CD4-positive, alpha-beta T cell (primary cell): ENCODE measurements around the gene ARL6. TPM values are rescaled to one million over a fixed set of nuclear protein-coding genes. Genes with fewer than 3 reads are reported as not detected.

Experiments used
- ATAC-seq: fragments of 200-7000 bp; cut with Tn5 transposase; one replicate; pipeline ENCODE4 v1.10.0; 2022; ENCODE audit warnings: mild to moderate bottlenecking; ENCODE audit not compliant: poor library complexity
- CTCF ChIA-PET: fragments of 350-600 bp; sonication (Branson Sonifier 250); formaldehyde crosslinking; loops from one replicate; lab custom pipeline; 2021; ENCODE audit warnings: antibody characterized with exemption, inconsistent platforms; lab: Charles Lee
- POLR2A ChIA-PET: fragments of 350-600 bp; sonication (Branson Sonifier 250); formaldehyde crosslinking; loops from one replicate; lab custom pipeline; 2021; ENCODE audit warnings: antibody characterized with exemption, inconsistent platforms; lab: Charles Lee
- DNase-seq, 14 experiments: peaks; one replicate each; pipeline ENCODE4 v3.0.0-alpha.2; 2013 to 2020; ENCODE audit warnings: mixed read lengths in 2 of 14
- H3K27ac ChIP-seq, 2 donors: one replicate each; pipeline versions ENCODE4 v1.5.1 to v1.7.0; 2013; ENCODE audit warnings: low read length in 2 of 2, low read depth in 1 of 2, mild to moderate bottlenecking in 1 of 2
- H3K27me3 ChIP-seq, 2 experiments: 1 replicate in 1 of 2; 2 replicates in 1 of 2; pipeline versions ENCODE4 v1.6.1 to v1.7.0; 2013; ENCODE audit warnings: low read length in 2 of 2, control low read depth in 1 of 2, mild to moderate bottlenecking in 1 of 2, moderate library complexity in 1 of 2; ENCODE audit not compliant: insufficient read depth in 2 of 2, control insufficient read depth in 1 of 2
- H3K36me3 ChIP-seq: one replicate; pipeline ENCODE4 v1.6.1; 2013; ENCODE audit warnings: low read length, control low read depth; ENCODE audit not compliant: insufficient read depth
- H3K4me1 ChIP-seq: one replicate; pipeline ENCODE4 v1.6.1; 2013; ENCODE audit warnings: low read length, control low read depth; ENCODE audit not compliant: insufficient read depth
- H3K4me3 ChIP-seq: one replicate; pipeline ENCODE4 v1.5.1; 2013; ENCODE audit warnings: mild to moderate bottlenecking, low read length, moderate library complexity
- H3K9me3 ChIP-seq, 2 experiments: 1 replicate in 1 of 2; 2 replicates in 1 of 2; pipeline versions ENCODE4 v1.6.1 to v1.7.0; 2013; ENCODE audit warnings: low read length in 2 of 2, mild to moderate bottlenecking in 2 of 2, control low read depth in 1 of 2, moderate library complexity in 1 of 2; ENCODE audit not compliant: control insufficient read depth in 1 of 2, insufficient read depth in 1 of 2
- H3K27ac Mint-ChIP-seq: one replicate; pipeline ENCODE4 v1.8.0; 2020; ENCODE audit warnings: mixed read lengths
- H3K27me3 Mint-ChIP-seq: one replicate; pipeline ENCODE4 v1.8.0; 2021; ENCODE audit warnings: mixed read lengths
- H3K36me3 Mint-ChIP-seq: one replicate; pipeline ENCODE4 v1.8.0; 2021; ENCODE audit warnings: low read depth, mixed read lengths
- H3K4me1 Mint-ChIP-seq: one replicate; pipeline ENCODE4 v1.8.0; 2021; ENCODE audit warnings: low read depth, mixed read lengths
- H3K4me3 Mint-ChIP-seq: one replicate; pipeline ENCODE4 v1.8.0; 2020; ENCODE audit warnings: mild to moderate bottlenecking, mixed read lengths
- H3K9me3 Mint-ChIP-seq: one replicate; pipeline ENCODE4 v1.8.0; 2020; ENCODE audit warnings: mixed read lengths
- CTCF ChIP-seq: fragments of 200-600 bp; IDR thresholded peaks from one replicate; pipeline ENCODE4 v1.8.0; 2022; ENCODE audit warnings: antibody characterized with exemption, mild to moderate bottlenecking
- intact Hi-C, 2 experiments: fragments of 100-400 bp; cut with DNase I in 1 of 2; cut with micrococcal nuclease in 1 of 2; formaldehyde crosslinking; loops; one replicate each; pipeline versions ENCODE4 v1.15.1 to v1.9.0; 2023 to 2025; cut with DNase I, micrococcal nuclease
- total RNA-seq, 174 experiments: library from RNA in 2 of 174; stranded (reverse) in 2 of 174; gene quantifications; one replicate each; pipeline ENCODE4 v1.2.3 and lab custom pipeline; 2021 to 2026

The ARL6 gene
- total RNA-seq, 2 experiments from 2014 or later = 1.3 to 2.1 TPM

- ChIA-PET CTCF (no interaction called here), POLR2A (no interaction called here)
- H3K4me1 Mint-ChIP-seq = no peaks in the 10 kb centered on the region
Measured at GRCh38 chr3:97742036-97742435, 22.5 kb upstream of the ARL6 start.

GRCh38 chr3:97744289-97744688 lies 20.3 kb upstream of the ARL6 start:
- Mint-ChIP-seq H3K36me3 (no peaks in the 10 kb centered on the region), H3K9me3 (no peaks in the 10 kb centered on the region), H3K27me3 (peaks cover 35% of the 10 kb centered on the region), H3K27ac (no peak overlapping the region), H3K4me1 (no peaks in the 10 kb centered on the region), H3K4me3 (no peak overlapping the region)
- Histone ChIP-seq H3K9me3 (no peaks in the 10 kb centered on the region), H3K27me3 (peaks cover 0 to 9% of the 10 kb centered on the region in 2 experiments), H3K4me3 (no peak overlapping the region), H3K36me3 (no peaks in the 10 kb centered on the region), H3K4me1 (no peaks in the 10 kb centered on the region), H3K27ac (no peak overlapping the region)
- no peak for DNase-seq
- ATAC-seq = no peak
- no peak for TF ChIP-seq CTCF
- intact Hi-C loops = no loop called here
- ChIA-PET POLR2A (no interaction called here), CTCF (no interaction called here)

More at GRCh38 chr3:97742036-97742435, 22.5 kb upstream of the ARL6 start:
- TF ChIP-seq CTCF = no peak
- H3K27ac Mint-ChIP-seq = no peak overlapping the region
- H3K27me3 Mint-ChIP-seq = peaks cover 15% of the 10 kb centered on the region
- intact Hi-C loops = no loop called here
- Histone ChIP-seq H3K4me3 (no peak overlapping the region), H3K9me3 (no peaks in the 10 kb centered on the region), H3K27me3 (peaks cover 0 to 4% of the 10 kb centered on the region in 2 experiments), H3K4me1 (no peaks in the 10 kb centered on the region), H3K36me3 (no peaks in the 10 kb centered on the region), H3K27ac (no peak overlapping the region)
- H3K4me3 Mint-ChIP-seq = no peak overlapping the region
- H3K9me3 Mint-ChIP-seq = no peaks in the 10 kb centered on the region
- no peaks in the 10 kb centered on the region for H3K36me3 Mint-ChIP-seq
- DNase-seq (no peak), ATAC-seq (no peak)

- H3K27me3 ChIP-seq = no peaks in the 10 kb centered on the region
- H3K4me3 Mint-ChIP-seq = peak overlapping the region; percentile 96
- H3K4me3 ChIP-seq = peak overlapping the region; percentile 87
- ChIA-PET POLR2A (interaction anchor here (1.0 to 1.3 kb wide), 7 partner anchors 10 to 1138 kb away, joined by 3 to 5 read pairs (median 4); partner anchors contain the start of genes CPOX, CRYBG3, DCBLD2 and RIOX2), CTCF (interaction anchor here (1.4 to 1.7 kb wide), 2 partner anchors 58 to 276 kb away, joined by 4 to 6 read pairs; partner anchors contain the start of gene CRYBG3)
- no peak for DNase-seq
- peaks cover 39% of the 10 kb centered on the region for H3K4me1 Mint-ChIP-seq
- no peaks in the 10 kb centered on the region for H3K27me3 Mint-ChIP-seq
- H3K9me3 ChIP-seq = no peaks in the 10 kb centered on the region
- no peak for TF ChIP-seq CTCF
- H3K9me3 Mint-ChIP-seq = no peaks in the 10 kb centered on the region
- H3K4me1 ChIP-seq = peaks cover 9% of the 10 kb centered on the region
- H3K36me3 Mint-ChIP-seq = peaks cover 13% of the 10 kb centered on the region
- peak; percentile 54 for ATAC-seq
- H3K36me3 ChIP-seq = no peaks in the 10 kb centered on the region
- peak overlapping the region; percentile 62 to 76 for H3K27ac ChIP-seq
- H3K27ac Mint-ChIP-seq = peak overlapping the region; percentile 87
- intact Hi-C loops = loop anchor here (5.0 to 10.0 kb wide), 2 partner anchors 759 to 1131 kb away; partner anchors contain the start of gene CLDND1 (in 1 of the 2)
Measured at GRCh38 chr3:97763586-97764406, 762 bp upstream of the ARL6 start.
